Astrocyte (in vitro differentiated cells and primary cell): ENCODE measurements around the gene C3orf38.

ENCODE experiments used
- EZH2 ChIP-seq: IDR thresholded peaks from 2 replicates; pipeline ENCODE4 v1.6.1; 2012; ENCODE audit warnings: mild to moderate bottlenecking, low read length, inconsistent platforms; ENCODE audit not compliant: insufficient read depth
- TF ChIP-seq, protein P1 (sequence below): IDR thresholded peaks from 2 replicates; pipeline ENCODE4 v1.5.1; 2011; ENCODE audit warnings: low read depth, mild to moderate bottlenecking, inconsistent platforms, low read length, moderate library complexity; ENCODE audit not compliant: insufficient read depth

GRCh38 chr3:88149101-88149508 is 654 bp upstream of the C3orf38 start:
- TF ChIP-seq, protein P1, sequence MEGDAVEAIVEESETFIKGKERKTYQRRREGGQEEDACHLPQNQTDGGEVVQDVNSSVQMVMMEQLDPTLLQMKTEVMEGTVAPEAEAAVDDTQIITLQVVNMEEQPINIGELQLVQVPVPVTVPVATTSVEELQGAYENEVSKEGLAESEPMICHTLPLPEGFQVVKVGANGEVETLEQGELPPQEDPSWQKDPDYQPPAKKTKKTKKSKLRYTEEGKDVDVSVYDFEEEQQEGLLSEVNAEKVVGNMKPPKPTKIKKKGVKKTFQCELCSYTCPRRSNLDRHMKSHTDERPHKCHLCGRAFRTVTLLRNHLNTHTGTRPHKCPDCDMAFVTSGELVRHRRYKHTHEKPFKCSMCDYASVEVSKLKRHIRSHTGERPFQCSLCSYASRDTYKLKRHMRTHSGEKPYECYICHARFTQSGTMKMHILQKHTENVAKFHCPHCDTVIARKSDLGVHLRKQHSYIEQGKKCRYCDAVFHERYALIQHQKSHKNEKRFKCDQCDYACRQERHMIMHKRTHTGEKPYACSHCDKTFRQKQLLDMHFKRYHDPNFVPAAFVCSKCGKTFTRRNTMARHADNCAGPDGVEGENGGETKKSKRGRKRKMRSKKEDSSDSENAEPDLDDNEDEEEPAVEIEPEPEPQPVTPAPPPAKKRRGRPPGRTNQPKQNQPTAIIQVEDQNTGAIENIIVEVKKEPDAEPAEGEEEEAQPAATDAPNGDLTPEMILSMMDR = no peak
- no peak for TF ChIP-seq EZH2
